ENCODE measurements around the gene BMF. TPM values are rescaled to one million over a fixed set of nuclear protein-coding genes. Genes with fewer than 3 reads are reported as not detected.

The BMF gene
- total RNA-seq, 2 experiments from 2014 or later, result 20.6 to 24.6 TPM

GRCh38 chr15:40048211-40048792, 60.4 kb downstream of the BMF start:
- POLR2A ChIA-PET, result interaction anchor here (0.5 to 3.8 kb wide), 11 partner anchors 8 to 260 kb away, joined by 3 to 28 read pairs (median 5); partner anchors contain the start of genes BMF, PLCB2 and SRP14
- DNase-seq (peak; percentile 47), ATAC-seq (ENCODE audit: low read depth) (peak; percentile 27)
- peaks cover 48% of the 10 kb centered on the region for H3K4me1 Mint-ChIP-seq
- H3K27me3 Mint-ChIP-seq, result no peaks in the 10 kb centered on the region
- peak overlapping the region; percentile 92 for H3K27ac Mint-ChIP-seq
- peaks cover 10% of the 10 kb centered on the region for H3K36me3 Mint-ChIP-seq
- peak overlapping the region; percentile 65 for H3K4me3 Mint-ChIP-seq
- no peaks in the 10 kb centered on the region for H3K9me3 Mint-ChIP-seq

GRCh38 chr15:40047415-40048210, 61.1 kb downstream of the BMF start:
- ATAC-seq (ENCODE audit: low read depth) (peak; percentile 76), DNase-seq (peak; percentile 55)
- H3K4me3 Mint-ChIP-seq, result peak overlapping the region; percentile 65
- no peaks in the 10 kb centered on the region for H3K9me3 Mint-ChIP-seq
- H3K4me1 Mint-ChIP-seq, result peaks cover 46% of the 10 kb centered on the region
- no peaks in the 10 kb centered on the region for H3K27me3 Mint-ChIP-seq
- peak overlapping the region; percentile 92 for H3K27ac Mint-ChIP-seq
- POLR2A ChIA-PET, result interaction anchor here (0.5 to 3.8 kb wide), 12 partner anchors 8 to 260 kb away, joined by 3 to 28 read pairs (median 5); partner anchors contain the start of genes BMF, PLCB2 and SRP14
- peaks cover 10% of the 10 kb centered on the region for H3K36me3 Mint-ChIP-seq

GRCh38 chr15:40046721-40047414, 61.8 kb downstream of the BMF start:
- peaks cover 10% of the 10 kb centered on the region for H3K36me3 Mint-ChIP-seq
- ATAC-seq (ENCODE audit: low read depth) (no peak), DNase-seq (no peak)
- POLR2A ChIA-PET, result interaction anchor here (0.8 to 3.8 kb wide), 8 partner anchors 7 to 261 kb away, joined by 3 to 28 read pairs (median 6); partner anchors contain the start of genes BMF, BUB1B, PLCB2 and SRP14
- no peak overlapping the region for H3K4me3 Mint-ChIP-seq
- H3K9me3 Mint-ChIP-seq, result no peaks in the 10 kb centered on the region
- H3K27me3 Mint-ChIP-seq, result no peaks in the 10 kb centered on the region
- H3K4me1 Mint-ChIP-seq, result peaks cover 44% of the 10 kb centered on the region
- peak overlapping the region; percentile 10 for H3K27ac Mint-ChIP-seq

- no peaks in the 10 kb centered on the region for H3K27me3 Mint-ChIP-seq
- no peak overlapping the region for H3K4me3 Mint-ChIP-seq
- H3K4me1 Mint-ChIP-seq, result peaks cover 50% of the 10 kb centered on the region
- POLR2A ChIA-PET, result interaction anchor here (0.6 to 1.8 kb wide), 5 partner anchors 53 to 228 kb away, joined by 3 to 7 read pairs (median 3); partner anchors contain the start of gene BUB1B
- no peaks in the 10 kb centered on the region for H3K9me3 Mint-ChIP-seq
- DNase-seq (no peak), ATAC-seq (ENCODE audit: low read depth) (no peak)
- peaks cover 10% of the 10 kb centered on the region for H3K36me3 Mint-ChIP-seq
- H3K27ac Mint-ChIP-seq, result no peak overlapping the region
Observed at GRCh38 chr15:40045572-40046217, 63.0 kb downstream of the BMF start.

- peaks cover 7% of the 10 kb centered on the region for H3K36me3 Mint-ChIP-seq
Observed at GRCh38 chr15:40044717-40045571, 63.7 kb downstream of the BMF start.

GRCh38 chr15:40043927-40044716, 64.6 kb downstream of the BMF start:
- H3K27ac Mint-ChIP-seq, result no peak overlapping the region
- ATAC-seq (ENCODE audit: low read depth) (no peak), DNase-seq (no peak)
- POLR2A ChIA-PET, result no interaction called here
- H3K27me3 Mint-ChIP-seq, result no peaks in the 10 kb centered on the region
- no peak overlapping the region for H3K4me3 Mint-ChIP-seq
- no peaks in the 10 kb centered on the region for H3K9me3 Mint-ChIP-seq
- peaks cover 47% of the 10 kb centered on the region for H3K4me1 Mint-ChIP-seq
- peaks cover 3% of the 10 kb centered on the region for H3K36me3 Mint-ChIP-seq

More at GRCh38 chr15:40044717-40045571, 63.7 kb downstream of the BMF start:
- peak; percentile 82 for ATAC-seq (ENCODE audit: low read depth)
- POLR2A ChIA-PET, result interaction anchor here (0.6 to 1.8 kb wide), 5 partner anchors 54 to 229 kb away, joined by 3 to 7 read pairs (median 3); partner anchors contain the start of gene BUB1B
- Mint-ChIP-seq H3K4me1 (peaks cover 54% of the 10 kb centered on the region), H3K4me3 (peak overlapping the region; percentile 68), H3K9me3 (no peaks in the 10 kb centered on the region), H3K27ac (peak overlapping the region; percentile 74), H3K27me3 (no peaks in the 10 kb centered on the region)
- DNase-seq, result peak; percentile 83

GRCh38 chr15:40042791-40043320, 65.8 kb downstream of the BMF start:
- Mint-ChIP-seq H3K4me1 (peaks cover 42% of the 10 kb centered on the region), H3K27ac (no peak overlapping the region), H3K4me3 (no peak overlapping the region), H3K9me3 (no peaks in the 10 kb centered on the region), H3K36me3 (no peaks in the 10 kb centered on the region), H3K27me3 (no peaks in the 10 kb centered on the region)
- ATAC-seq (ENCODE audit: low read depth), result no peak
- POLR2A ChIA-PET, result no interaction called here
- no peak for DNase-seq

- H3K27ac Mint-ChIP-seq, result no peak overlapping the region
- peaks cover 10% of the 10 kb centered on the region for H3K36me3 Mint-ChIP-seq
- DNase-seq (no peak), ATAC-seq (ENCODE audit: low read depth) (no peak)
- no peaks in the 10 kb centered on the region for H3K9me3 Mint-ChIP-seq
- H3K4me3 Mint-ChIP-seq, result peak overlapping the region; percentile 76
- POLR2A ChIA-PET, result interaction anchor here (1.6 to 2.2 kb wide), 4 partner anchors 7 to 233 kb away, joined by 4 to 12 read pairs (median 6); no protein-coding TSS in a partner anchor
- no peaks in the 10 kb centered on the region for H3K27me3 Mint-ChIP-seq
- H3K4me1 Mint-ChIP-seq, result peaks cover 45% of the 10 kb centered on the region
Observed at GRCh38 chr15:40040770-40041169, 67.9 kb downstream of the BMF start.

- ATAC-seq (ENCODE audit: low read depth), result no peak
- Mint-ChIP-seq H3K36me3 (peaks cover 13% of the 10 kb centered on the region), H3K4me1 (peaks cover 44% of the 10 kb centered on the region)
Observed at GRCh38 chr15:40040293-40040635, 68.4 kb downstream of the BMF start.

GRCh38 chr15:40038638-40039543, 69.8 kb downstream of the BMF start, which contains the start of gene SRP14:
Gene SRP14 (minus strand): TSS chr15:40039181. CDS start chr15:40039116, 65 bp downstream.
- POLR2A ChIA-PET, result interaction anchor here (0.6 to 2.6 kb wide), 14 partner anchors 9 to 269 kb away, joined by 3 to 13 read pairs (median 4); partner anchors contain the start of genes BUB1B, EIF2AK4, FSIP1 and PLCB2
- DNase-seq (peak; percentile 88), ATAC-seq (ENCODE audit: low read depth) (peak; percentile 96)
- Mint-ChIP-seq H3K27me3 (no peaks in the 10 kb centered on the region), H3K27ac (peak within 1 kb of the TSS; percentile 98), H3K4me1 (peaks cover 40% of the 10 kb centered on the region), H3K4me3 (peak within 1 kb of the TSS; percentile 99), H3K9me3 (no peaks in the 10 kb centered on the region), H3K36me3 (peaks cover 20% of the 10 kb centered on the region)

More at GRCh38 chr15:40040293-40040635, 68.4 kb downstream of the BMF start:
- DNase-seq, result no peak
- POLR2A ChIA-PET, result interaction anchor here (0.6 to 2.2 kb wide), 9 partner anchors 8 to 1478 kb away, joined by 3 to 12 read pairs (median 4); no protein-coding TSS in a partner anchor
- Mint-ChIP-seq H3K4me3 (peak overlapping the region; percentile 76), H3K27me3 (no peaks in the 10 kb centered on the region), H3K9me3 (no peaks in the 10 kb centered on the region), H3K27ac (peak overlapping the region; percentile 83)
